ENCODE measurements around the gene BEGAIN.

Gene BEGAIN

DNA sequence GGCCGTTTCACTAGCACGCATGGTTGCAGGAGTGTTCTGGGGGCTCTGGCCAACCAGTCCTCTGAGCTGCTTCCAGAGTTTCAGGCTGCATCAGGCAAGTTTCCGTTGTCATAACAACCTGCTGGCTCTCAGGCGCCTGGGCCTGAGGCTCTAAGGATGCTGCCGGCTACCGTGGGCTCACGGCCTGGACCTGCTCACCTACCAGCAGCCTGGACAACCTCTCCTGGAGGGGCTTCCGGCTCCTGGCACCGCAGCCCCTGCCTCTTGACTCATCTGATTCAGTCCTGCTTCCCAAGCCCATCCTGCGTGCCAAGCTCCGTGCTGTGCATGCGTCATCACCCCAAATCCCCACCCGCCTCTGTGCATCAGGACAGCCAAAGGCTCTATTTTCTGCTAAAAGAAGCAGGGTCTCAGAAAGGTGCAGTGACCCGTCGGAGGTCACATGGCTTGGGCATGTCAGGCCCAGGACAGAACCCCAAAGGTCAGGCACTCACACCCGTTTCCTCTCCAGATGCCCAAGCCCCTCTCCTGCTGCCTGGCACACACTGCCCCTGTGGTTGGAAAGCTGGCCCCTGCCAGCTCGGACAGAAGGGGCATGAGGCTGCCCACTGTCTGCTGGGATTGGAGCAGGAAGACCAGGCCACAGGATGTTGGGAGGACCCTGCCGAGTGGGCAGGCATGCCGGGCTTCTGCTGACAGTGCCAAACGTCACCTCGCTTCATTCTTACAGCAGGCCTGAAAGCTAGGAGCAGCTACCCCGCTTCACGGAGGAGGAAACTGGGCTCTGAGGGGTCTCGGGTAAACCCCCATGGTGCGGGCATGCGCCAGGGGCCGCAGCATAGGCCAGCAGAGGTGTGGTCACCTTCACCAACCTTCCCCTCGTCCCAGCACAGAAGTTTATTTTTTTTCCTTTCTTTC lies 5.7 kb downstream of the BEGAIN start:
- DNase-seq (ENCODE audit: low spot score), result no peak

DNA sequence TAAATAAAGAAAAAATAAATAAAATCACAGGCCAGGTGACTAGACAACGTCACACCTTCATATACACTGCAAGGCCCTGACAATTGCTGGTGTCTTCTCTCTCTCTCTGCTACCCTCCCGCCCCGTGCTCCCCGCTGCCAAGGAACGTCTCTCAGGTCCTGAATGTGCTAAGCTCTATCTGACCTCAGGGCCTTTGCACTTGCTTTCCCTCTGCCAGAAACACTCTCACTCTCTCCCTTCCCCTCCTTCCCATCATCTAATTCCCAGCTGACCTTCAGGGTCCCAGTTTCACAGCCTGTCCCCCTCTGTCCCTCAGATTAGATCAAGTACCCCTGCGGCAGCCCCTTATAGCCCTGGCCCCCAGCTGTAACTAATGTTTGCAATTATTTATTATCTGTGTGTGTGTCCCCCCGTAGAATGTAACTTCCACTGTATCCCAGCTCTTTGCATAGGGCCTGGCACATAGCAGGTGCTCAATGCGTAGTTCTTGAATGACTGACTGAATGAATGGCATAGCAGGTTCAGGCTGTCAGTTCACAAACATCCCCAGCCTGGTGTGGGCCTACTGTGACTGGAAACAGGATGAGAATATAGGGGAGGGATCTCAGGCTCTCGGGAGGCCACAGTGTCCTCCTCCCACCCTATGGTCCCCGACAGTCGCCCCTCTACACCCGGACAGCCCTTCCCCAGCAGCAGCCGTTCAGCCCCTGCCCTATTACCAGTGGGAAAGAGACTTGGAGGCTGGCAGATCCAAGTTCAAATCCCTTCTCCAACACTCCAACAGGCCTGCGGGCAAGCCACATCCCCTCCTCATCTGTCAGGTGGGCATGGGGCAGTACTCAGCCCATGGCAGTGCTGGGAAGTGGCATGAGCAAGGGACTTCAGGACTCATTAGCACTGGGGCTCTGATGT lies 6.6 kb downstream of the BEGAIN start:
- DNase-seq (ENCODE audit: low spot score), result no peak

DNA sequence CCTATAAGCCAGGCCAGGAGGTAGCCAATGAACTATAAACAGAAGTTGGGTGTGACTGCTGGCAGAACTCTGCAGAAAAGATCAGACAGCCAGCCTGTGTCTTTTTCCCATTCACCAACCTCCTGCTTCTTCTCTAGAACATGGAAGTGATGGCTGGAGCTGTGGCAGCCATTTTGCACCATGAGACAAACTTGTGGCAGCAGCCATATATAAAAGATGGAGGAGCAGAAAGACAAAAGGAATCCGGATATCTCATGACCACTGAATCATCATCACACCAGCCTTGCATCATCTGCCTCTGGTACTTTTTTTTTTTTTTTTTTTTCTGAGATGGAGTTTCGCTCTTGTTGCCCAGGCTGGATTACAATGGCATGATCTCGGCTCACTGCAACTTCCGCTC lies 8.7 kb downstream of the BEGAIN start:
- DNase-seq (ENCODE audit: low spot score), result no peak

DNA sequence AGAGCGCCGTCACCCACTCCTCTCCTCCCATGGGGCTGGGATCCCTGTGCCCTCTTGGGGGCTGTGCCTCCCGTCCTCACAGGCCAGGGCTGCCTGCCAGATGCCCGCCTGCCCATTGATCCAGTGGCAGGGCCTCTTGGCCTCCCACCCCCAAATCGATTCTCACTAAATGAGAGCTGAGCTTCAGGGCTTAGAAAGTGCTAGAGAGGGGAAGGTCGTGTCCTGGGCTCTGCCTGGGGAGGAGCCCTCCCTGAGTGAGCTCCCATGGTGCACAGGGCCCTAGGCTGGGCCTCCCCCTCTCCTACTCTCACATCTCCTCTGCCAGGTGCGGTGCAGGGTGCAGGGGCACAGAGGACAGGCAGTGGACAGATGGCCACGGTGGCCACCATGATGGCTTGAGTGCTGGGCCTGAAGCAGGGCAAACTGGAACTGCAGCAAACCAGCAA lies 9.2 kb downstream of the BEGAIN start:
- DNase-seq (ENCODE audit: low spot score), result no peak

DNA sequence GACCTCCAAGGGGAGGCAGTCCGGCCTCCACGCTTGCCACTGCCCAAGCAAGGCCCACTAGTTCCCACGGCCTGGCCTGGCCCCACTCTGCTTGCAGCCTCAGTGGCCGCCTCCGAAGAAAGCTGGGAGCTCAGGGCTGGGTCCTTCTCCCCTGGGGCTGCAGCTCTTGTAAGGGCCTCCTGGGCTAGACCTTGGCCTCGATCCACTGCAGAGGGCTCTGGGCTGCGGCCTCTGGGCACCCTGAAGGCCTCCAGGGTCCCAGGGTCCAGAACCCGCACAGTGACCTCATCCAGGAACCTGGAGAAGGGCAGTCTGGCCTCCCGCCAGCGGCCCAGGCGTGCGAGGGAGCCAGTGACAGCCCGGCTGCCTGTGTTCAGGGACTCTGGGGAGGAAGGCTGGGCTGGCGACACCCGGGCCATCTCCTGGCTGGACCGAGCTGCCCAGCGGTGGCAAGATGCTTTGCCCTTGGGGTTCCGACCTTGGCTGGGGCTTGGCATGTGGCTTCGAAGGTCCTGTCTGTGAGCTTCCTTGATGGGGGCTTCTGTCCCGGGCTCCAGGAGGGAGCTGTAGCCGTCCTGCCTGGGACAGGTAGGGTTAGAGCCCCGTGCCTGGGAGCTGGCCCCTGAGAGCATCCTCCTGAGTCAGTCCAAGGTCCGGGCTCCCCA lies 9.8 kb downstream of the BEGAIN start:
- DNase-seq (ENCODE audit: low spot score), result no peak

DNA sequence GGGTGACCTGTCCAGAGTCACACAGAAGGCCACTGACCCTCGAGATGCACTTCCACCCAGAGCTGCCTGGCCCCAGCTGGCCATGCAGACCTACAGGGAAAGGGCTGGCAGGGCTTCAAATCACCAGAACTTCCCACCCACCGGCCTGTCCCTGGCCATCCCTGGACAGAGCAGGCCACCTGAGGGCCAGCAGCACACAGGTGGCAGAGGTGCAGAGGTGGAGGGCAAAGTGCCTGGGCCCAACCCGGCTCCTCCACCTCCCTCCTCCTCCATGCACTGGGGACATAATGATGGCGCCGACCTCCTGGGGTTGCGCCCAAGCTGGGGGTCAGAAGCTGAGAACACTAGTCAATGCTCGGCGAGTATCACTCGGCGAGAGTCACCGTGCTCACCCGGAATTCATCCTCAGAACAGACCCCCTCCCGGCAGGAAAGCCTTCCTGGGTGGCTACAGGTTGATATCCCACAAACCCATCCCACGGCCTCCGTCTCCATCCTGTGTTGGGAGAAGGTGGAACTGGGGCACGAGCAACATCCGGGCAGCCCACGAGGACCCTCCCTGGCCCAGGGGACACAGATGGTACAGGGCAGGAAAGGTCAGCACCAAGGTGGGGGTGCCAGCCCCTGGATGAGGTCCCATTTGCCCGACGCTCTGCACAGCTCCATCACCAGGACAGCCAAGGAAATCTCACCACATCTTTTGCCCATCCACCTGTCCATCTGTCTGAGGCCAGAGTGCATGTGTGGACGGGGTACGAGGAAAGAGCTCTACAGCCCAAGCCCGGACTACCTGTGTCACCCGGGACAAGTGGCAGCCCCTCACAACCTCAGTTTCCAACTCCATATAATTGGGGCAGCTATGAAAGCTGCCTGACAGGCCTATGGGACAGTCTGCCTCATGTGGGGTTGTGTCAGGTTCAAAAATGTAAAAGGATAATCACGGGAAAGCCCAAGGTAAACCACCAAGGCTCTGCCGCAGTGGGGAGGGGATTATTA lies 10.8 kb downstream of the BEGAIN start:
- DNase-seq (ENCODE audit: low spot score), result no peak

DNA sequence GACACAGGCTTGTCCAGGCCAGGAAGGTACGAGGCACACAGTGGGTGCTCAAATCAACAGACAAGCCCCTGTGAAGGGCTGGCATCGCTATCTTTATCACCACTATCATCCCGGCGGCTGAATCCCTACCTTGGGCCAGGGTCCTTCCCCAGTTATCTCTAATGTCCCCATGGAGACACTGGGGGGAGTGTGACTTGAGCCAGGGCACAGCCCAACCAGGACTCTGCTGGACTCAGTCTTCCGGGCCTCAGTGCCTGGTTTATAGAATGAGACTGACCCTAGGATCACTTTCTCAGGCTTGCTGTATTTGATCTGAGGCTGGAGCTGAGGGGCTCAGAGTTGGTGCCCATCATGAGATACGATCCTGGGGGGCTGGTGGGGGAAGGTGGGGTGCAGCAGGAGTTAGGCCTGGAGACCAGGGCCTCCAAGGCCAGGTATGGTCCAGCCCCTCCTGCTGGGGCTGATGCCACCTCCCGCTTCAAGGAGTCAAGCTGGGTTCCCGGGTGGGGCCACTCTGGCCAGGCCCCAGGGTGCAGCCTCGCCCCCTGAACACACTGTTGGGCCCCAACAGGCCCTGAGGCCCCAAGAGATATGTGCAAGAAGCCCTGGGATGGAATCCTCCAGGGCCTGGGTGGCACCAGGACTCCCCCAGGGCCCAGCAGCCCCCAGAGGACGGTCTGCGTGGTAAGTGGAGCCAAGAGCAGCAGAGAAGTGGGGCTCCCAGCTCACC lies 11.8 kb downstream of the BEGAIN start:
- DNase-seq (ENCODE audit: low spot score), result no peak

DNA sequence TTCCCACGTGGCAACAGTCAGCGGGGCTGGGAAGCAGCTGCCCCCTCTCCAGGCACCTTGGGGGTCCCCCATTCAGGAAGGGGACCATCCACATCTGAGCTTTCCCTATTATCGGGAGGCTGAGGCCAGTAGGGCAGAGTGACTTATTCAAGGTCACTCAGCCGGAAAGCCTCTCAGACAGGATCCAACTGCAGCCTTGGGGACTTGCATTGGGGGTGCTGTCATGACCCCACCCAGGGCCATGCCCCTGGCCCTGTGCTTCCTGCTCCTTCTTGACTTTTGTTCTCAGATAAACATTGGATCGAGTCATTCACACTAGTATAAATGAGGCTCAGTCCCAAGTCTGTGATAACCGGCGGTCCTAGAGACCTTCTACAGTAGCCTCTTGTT lies 12.6 kb downstream of the BEGAIN start:
- DNase-seq (ENCODE audit: low spot score), result no peak

DNA sequence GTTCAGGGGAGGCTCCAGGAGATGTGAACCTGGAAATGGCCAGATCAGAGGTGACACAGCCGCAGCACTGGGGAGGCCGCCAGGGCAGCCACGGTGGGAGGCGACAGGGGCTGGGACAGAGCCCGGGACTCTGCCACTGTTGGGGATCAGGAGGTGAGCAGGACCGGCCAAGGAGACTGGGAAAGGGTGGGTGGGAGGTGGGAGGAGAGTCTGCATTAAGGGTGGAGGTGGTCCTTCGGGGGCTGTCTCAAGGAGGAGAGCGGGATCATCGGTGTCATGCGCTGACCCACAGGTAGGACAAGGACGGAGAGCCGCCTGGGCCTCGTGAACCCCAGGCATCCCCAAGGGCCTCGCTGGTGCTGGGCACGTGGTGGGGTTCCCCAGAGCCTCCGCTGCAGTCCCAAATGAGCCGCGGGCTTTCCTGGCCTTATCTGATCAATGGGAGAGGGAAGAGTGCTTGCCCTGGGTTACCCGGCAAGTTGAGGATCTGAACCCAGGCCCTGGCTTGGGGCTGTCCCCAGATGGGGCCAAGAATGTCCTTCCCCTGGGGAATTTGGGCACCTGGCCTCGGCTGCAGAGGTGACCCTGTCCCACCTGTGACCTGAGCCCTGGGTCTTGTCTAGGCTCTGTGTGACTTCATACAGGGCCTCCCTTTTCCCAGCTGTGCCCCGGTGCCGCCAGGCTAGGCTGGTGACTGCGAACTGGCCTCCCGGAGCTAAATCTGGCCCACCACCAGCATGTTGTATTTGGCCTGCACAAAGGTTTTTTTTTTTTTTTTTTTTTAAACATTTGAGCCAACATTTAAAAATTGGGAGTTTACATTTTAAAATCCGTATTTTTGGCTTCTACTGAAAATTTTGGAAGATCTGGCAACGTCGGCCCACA lies 13.2 kb downstream of the BEGAIN start:
- no peak for DNase-seq (ENCODE audit: low spot score)

DNA sequence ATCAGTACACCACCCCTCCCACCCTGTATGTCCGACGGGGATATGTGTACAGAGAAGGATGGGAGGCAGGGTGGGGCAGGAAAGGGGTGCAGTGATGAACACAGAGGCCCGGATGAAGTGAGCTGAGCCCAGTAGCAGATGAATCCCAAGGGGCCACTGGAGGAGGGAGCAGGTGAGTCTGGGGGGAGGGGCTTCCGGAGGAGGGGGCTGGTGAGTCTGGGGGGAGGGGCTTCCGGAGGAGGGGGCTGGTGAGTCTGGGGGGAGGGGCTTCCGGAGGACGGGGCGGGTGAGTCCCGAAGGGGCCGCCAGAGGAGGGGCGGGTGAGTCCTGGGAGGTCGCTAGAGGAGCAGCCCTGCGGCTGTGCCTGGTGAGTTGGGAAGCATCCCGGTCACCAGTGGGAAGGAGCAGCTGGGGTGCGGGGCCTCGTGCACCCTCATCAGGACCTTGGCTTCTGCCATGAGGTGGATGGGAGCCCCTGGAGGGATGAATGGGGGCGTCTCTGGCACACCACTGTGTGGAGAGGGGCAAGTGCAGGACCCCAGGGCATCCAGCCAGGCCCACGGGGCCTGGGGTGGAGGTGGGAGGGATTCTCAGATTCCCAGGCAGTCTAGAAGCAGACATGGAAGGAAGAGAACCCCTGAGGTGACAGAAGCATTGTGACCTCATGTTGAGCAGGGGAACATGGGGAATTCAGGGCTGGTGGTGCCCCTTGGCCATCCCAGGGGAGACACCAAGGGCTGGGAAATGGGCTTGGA lies 14.0 kb downstream of the BEGAIN start:
- no peak for DNase-seq (ENCODE audit: low spot score)

DNA sequence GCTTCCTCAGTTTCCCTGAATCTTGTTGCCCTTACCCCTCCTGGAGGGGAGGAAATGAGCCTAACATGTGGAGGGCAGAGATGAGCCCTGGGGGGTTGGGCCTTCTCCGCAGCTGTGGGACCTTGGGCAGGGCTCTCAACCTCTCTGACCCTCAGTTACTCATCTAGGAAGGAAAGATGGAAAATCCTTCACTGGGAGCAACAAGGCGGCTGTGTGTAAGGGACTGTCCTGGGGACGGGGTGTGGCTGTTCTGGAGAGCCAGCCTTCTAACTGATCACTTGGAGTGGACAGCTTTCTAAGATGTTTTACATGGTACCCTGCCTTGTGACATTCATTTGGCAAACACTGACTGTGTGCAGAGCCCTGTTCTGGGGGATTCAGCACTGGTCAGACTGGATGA lies 14.7 kb downstream of the BEGAIN start:
- DNase-seq (ENCODE audit: low spot score), result no peak

DNA sequence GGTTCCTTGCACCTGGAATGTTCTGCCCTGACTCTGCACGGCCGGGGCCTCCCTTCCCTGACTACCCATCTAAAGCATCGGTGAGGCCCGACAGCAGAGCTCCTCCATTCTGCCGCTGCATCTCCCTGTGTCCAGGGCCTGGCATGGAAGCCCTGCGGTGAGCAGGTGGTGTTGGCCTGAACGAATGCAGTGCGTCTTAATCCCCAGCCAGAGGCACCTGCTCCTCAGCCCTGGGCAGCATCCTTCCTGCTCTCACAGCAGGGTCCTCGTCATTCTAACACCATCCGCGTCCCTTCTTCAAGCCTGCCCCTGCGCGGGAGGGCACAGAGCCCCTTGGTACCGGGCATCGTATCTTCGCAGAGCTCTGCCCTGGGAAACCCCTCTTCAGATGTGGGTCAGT lies 15.4 kb downstream of the BEGAIN start:
- DNase-seq (ENCODE audit: low spot score), result no peak

DNA sequence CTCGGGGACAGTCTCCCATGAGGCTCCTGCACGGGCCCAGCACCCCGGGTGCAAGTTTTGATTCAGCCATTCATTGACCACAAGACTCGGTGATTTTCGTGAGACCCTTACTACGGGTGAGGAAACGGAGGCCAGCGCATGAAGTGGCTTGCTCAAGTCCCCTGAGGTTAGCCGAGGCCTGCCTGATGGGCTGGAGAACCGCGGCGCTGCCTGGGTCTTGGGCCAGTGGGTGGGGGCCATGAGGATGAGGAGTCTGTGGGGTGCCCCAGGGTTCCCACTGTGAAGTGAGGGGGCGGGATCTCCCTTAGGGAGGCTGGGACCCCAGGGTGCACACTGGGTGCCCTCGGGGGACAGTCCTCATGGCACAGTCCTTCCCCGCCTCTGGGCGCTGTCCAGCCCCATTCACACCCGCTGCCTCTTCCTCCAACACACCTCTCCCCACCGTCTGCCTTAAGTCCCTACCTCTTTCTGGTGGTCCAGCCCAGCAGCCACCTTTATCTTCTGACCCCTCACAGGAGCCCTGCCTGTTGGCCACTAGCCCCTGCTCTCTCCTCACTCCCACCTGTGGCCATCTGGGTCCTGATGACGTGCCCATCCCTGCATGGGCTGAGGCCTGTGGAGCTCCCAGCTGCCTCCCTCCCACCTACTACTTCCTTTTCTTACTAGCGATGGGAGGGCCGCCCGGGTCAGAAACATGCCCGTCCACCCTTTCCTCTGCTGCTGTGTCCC lies 16.3 kb downstream of the BEGAIN start:
- DNase-seq (ENCODE audit: low spot score), result no peak

DNA sequence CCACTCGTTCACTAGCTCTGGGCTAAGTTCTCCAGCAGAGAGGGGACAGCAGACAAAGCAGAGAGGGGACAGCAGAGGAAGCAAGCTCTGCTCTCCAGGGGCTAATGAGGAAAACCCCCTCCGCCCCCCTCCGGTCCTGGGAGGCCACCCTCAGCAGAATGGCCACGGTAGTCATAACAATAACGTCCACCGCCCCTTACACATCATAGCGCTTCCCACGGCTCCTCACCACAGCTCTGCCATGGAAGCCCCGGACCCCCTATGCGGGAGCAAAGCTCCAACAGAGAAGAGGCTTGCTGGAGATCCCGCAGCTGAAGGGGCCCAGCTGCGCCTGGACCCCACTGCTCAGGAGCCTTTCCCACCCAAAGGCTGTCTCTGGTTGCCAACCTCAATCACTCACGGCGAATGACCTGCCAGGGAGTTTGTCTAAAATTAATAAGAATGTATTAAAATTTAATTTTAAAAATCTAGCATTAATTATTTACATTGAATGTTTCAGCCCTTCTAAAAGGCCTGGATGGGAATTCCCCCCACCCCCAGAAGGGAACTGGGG lies 17.4 kb downstream of the BEGAIN start:
- no peak for DNase-seq (ENCODE audit: low spot score)

DNA sequence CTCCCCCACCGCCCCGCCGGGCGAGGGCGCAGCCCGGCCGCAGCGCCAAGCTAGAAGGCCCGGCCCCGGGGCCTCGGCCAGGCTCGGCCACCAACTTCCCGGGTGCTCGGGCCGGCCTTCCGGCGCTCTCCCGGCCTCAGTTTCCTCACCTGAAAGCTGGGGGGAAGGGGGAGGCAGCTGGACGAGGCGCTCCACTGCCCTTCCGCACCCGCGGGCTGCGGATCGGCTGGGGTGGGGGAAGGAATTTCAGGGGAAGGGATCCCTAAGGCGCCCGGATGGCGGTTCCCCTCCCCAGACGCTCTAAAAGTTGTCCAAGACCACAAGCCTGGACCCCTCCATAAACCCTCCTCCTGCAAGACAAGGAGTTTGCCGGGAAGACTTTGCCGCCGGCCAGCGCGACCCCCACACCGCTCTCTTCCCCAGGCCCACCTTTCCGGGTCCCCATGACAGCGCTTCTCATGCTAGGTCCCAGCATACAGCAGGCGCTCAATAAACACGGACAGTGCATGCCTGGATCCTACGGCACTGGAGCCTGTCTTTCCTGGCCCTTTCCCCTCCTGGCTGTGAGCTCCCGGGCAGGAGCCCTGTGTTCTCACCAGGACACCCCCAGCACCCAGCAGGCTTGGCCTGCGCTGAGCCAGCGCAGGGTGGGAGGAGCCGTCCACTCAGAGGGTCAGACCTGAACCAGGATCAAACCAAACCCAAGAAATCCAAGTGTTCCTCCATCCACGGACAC lies 18.1 kb downstream of the BEGAIN start:
- no peak for DNase-seq (ENCODE audit: low spot score)

DNA sequence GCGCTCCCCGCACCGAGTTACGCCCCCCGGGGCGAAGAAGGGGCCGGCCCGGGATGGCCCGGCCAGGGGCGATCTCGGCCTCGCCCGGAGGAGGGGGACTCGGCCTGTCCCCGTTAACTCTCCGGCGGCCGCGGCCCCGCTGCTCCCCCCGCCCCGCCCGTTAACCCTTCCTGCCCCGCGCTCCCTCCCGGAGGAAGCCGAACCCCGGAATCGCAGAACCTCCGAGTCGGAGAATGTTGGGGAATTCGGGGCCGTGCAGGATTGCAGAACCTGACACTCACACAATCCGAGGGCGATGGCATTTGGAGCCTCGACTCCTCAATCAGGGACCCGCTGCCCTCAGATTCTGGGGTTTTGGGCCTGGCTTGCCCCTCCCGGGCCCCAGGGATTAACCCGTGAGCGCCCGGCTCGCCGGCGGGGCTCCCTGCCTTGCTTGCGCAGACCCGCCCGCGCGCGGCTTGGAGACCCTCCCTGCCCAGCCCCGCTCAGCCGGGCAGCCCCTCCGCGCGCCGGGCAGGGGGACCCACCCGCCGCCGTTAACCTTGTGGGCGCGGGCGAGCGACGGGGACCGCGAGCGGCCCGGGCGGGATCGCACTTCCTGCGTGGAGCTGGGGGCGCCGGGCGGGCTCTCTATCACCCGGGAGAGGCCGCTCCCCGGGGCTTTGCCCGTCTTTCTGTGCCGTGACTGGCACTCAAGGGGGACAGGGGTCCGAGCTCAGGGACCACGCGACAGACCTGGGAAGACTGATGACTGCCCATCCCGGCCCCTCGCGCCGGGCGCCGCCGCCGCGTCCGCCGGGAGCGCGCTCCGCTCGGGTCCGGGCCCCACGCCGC lies 18.8 kb downstream of the BEGAIN start:
- DNase-seq (ENCODE audit: low spot score), result peak; percentile 66
